ENCODE measurements around the gene PLEKHA7.
"Not testable (repeated sequence)": the region's sequence is repeated elsewhere in the genome, so short reads cannot be mapped to it uniquely, and the experiment has no call there.

The PLEKHA7 gene

DNA sequence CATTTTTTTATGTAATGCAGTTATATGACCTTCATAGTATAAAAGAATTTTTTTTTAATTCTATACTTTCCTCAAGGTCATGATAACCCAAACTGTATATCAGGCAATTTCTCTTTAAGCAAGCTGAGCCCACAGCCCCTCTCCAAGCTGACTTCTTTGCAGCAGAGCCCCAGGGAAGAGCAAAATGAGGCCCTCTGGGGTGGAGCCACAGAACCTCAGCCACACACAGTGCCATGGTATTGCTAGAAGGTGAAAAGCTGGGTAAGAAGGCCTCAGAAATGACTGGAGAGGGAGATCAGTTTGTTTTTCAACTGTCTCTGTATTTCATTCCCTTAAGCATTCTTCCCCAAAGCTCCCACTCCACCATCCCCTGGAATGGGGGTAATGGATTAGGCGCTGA, 108.8 kb downstream of the PLEKHA7 start:
- no peak for DNase-seq

DNA sequence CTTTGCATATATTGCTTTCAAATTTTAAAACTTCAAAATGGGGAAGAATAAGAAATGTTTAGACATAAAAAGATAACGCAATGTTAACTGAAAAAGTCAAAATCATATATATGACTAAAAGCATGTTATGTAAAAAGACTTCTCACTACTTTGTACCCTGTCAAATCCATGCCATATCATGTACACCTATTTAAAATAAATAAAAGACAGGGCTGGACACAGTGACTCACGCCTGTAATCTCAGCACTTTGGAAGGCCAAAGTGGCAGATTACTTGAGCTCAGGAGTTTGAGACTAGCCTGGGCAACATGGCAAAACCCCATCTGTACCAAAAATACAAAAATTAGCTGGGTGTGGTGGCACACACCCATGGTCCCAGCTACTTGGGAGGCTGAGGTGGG, 109.5 kb downstream of the PLEKHA7 start:
- DNase-seq, result not testable (repeated sequence)

- no peak for DNase-seq
These were observed 111.3 kb downstream of the PLEKHA7 start for GRCh38 chr11:16902781-16903378.

DNA sequence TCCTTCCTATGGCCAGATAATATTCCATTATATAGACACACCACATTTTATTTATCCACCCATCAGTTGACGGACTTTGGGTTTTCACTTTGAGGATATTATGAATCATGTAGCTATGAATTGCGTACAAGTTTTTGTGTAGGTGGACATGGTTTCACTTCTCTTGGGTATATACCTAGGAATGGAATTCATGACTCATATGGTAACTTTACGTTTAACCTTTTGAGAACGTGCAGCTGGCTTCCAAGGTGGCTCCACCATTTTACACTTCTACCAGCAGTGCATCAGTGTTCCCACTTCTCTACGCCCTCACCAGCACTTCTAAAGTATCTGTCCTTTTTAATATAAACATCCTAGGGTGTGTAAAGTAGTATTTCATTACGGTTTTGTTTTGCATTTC, 112.0 kb downstream of the PLEKHA7 start:
- no peak for DNase-seq

GRCh38 chr11:16900491-16900890, 113.7 kb downstream of the PLEKHA7 start:
- no peak for DNase-seq

DNA sequence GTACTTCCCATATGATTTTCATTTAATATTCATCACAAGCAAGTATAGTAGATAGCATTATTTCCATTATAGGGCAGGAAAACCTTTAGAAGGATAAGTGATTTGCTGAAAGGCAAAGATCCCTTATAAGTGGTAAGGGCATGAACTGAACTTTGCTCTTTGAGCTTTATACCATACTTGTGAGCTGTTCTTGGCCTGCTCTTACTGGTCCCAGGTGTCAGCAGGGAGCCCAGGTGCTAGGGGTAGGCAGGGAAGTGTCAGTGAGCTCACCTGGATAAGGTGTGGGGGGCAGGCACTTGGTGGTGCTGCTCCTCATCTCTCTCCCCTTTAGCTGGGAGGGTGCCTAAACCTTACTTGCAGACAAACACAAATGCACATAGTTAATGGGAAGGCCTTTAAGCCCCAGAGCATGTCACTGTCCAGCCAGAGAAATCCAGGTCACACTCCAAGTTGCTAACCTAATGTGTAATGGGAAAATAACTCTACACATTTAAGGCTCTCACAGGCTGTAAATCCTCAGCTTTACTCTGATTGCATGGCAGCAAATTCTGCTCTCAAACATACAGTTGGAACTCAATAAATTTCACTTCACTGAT, 114.4 kb downstream of the PLEKHA7 start:
- no peak for DNase-seq

DNA sequence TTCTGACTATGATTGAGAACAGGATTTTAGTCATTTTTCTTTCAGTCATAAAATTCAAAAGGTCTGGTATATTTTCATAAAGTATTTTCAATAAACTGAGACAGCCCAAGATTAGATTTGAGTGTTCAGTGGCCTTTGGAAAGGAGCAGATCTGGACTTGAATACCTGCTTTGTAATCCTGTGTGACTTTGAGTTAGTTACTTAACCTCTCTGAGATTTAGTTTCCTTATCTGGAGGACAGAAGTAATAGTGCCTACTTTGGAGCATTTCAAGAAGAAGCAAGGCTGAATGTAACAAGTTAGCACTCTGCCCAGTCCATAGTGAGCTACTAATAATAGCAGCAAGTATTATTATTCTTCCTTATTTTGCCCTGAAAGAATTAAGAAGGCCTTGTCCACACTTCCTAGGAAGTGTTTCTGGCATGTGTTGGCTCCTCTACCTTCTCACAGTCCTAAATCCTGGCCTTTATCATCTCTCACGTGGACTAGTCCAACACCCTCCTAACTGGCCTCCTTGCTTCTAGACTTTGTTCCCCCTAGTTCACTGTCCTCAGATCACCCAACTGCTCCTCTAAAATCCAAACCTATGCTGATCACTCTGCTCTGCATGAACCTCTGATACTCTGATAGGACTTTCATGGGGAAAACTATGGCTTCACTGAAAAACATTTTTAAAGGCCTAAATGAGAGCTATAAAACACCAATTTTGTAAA, 115.8 kb downstream of the PLEKHA7 start:
- no peak for DNase-seq

DNA sequence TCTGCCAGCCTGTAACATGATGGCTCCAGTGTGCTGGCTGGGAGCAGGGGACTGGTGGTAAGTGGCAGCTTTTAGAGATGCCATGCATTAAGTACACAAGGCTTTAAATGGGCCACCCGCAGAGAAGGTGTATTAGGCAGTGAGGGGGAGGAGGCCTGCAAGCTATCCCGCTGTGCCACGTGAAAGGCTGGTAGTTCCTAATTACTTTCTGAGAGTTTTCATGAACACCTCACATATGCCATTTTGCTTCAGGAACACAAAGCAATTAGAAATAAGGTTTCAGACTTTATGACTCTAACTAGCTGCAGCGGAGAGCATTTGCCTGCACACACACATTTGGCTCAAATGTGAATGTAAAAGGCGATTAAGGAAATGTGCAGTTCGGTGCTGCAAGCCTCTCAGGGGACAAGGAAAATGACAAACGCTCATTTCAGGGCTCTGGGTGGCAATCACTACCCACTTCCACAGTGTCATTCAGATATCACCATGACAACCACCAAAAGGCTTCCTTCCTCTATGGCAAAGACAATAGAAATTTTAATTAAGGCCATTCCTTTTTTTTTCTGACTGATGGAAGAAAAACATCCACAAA, 116.6 kb downstream of the PLEKHA7 start:
- no peak for DNase-seq

DNA sequence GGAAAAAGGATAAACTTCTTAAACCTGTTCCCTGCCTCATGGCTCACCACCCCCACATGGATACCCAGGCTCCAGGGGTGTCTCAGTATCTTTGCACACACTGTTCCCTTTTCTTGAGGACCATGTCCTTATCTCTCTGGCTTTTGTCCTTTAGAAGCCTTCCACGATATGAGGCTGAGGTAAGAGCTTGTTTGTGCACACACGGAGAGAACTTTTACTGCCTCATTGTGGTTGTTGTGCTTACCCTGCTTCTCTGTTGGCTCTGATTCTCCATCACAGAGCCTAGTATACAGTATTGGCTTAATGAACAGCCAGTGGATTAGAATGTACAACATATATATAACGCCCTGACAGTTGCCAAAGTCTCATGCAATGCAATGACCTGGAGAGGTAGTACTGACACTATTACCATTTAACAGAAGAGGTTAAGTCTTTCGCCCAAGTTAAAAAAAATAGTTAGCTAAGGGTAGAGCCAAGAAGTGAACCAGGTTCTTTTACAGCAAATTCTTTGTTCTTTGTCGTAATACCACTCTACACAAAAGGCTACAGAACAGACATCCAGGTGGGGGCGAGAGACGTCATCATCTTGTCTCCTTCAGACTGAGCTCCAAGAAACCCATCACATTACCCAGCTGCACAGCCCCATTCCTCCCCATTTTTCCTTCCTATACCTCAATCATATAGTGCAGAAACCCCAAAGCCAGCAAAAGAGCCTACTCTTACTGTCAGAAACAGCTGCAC, 117.3 kb downstream of the PLEKHA7 start:
- no peak for DNase-seq

DNA sequence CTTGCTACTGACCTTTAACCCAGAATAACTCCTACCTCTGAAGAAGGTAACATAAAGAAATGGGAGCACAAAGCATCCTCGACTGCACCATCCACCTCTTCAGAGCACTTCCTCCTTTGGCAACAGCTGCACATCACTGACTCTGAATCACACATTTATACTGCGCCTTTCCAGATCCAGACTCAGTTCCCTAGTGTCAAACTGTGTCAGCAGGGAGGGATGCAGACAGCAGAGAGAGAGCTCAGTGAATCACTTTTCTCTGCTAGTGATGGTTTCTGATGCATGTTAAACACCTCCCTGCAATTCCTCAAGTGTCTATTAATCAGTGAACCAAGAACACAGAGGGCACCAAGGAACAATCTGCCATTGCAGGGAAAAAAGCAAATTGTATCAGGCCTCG, 118.9 kb downstream of the PLEKHA7 start:
- DNase-seq, result peak; percentile 9

DNA sequence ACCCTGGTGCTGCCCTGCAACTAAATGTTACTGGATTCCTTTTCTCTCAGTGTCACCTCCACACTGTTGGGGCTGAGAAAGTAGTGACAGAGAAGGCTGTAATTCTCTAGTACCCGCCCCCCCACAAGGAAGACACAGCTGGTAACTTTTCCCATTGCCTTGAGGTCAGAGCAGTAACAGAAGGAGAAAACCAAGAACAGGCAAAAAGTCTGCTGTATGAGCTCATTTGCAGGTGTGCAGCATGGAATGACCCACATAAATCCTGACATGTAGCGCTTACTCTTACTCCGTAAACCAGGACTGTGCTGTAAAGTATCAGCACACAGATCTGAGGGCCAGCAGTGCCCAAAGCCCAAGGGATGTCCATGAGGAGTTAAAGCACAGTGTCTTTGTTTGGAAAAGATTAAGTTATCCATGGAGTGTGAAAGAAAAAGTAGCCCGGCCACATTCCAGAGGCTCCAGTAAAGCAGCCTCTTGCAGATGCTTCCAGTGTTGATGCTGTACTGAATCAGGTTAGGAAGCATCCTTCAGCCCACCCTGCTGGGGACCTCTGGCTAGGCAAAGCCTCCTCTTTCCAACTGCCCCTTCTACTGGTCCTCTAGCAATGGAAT, 120.7 kb downstream of the PLEKHA7 start:
- peak; percentile 15 for DNase-seq

DNA sequence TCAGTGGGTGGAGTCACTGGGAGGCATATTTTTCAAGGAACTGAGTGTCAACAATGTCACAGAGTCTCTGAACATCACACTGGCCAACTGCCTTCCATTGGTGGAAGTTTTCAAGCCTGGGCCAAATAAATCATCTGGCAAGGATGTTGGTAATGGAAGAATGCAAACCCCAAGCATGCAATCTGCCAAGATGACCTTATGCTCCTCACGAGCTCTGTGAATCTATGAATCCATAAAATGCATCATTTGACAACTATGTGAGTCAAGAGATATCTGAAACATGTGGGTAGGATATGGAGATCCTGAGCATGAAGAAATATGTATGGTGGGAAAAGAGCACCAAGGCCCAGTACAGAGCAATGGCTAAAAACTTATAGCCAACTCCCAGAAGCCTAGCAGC, 122.2 kb downstream of the PLEKHA7 start:
- DNase-seq, result peak; percentile 90

GRCh38 chr11:16891165-16891564, 123.0 kb downstream of the PLEKHA7 start:
- peak; percentile 72 for DNase-seq

DNA sequence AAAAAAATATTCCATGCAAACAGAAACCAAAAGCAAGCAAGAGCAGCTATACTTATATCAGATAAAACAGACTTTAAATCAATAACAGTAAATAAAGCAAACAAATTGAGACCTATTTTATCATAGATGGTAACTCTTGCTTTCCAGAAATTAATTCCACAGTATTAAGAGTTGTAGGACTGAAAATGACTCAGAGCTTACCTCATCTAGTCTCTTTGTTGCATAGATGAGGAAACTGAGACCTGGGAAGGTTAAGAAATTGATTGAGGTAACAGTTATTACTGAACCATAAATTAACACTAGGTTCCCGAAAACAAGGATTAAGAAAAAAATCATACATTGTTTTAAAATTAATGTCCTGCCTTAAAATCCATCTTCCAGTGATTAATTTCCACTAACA, 123.8 kb downstream of the PLEKHA7 start:
- no peak for DNase-seq

GRCh38 chr11:16889905-16890304, 124.3 kb downstream of the PLEKHA7 start:
- no peak for DNase-seq

- DNase-seq, result not testable (repeated sequence)
These were observed 125.2 kb downstream of the PLEKHA7 start for GRCh38 chr11:16889010-16889409.

DNA sequence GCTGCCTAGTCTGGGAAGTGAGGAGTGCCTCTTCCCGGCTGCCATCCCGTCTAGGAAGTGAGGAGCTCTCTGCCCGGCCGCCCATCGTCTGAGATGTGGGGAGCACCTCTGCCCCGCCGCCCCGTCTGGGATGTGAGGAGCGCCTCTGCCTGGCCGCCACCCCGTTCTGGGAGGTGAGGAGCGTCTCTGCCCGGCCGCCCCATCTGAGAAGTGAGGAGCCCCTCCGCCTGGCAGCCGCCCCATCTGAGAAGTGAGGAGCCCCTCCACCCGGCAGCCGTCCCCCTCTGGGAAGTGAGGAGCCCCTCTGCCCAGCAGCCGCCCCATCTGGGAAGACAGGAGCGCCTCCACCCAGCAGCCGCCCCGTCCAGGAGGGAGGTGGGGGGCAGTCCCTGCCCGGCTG, 126.3 kb downstream of the PLEKHA7 start:
- DNase-seq, result not testable (repeated sequence)

DNA sequence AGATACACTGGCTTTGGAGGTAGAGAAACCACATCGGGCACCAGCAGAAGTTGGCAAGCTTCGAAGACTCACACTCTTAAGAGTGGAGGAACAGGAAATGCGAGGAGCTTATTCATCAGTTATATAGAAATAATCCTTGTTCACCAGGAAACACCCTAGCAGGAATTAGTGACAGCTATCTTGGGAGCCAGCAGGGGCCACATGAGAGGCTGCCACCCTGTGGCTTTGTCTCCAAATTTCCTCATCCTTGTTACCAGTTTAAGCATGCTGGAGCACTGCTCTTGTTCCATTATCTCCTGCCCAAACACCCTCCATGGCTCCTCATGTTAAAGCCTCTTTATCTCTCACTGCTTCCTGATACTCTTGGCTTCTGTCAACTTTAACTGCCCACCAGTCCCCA, 131.0 kb downstream of the PLEKHA7 start:
- DNase-seq, result no peak

DNA sequence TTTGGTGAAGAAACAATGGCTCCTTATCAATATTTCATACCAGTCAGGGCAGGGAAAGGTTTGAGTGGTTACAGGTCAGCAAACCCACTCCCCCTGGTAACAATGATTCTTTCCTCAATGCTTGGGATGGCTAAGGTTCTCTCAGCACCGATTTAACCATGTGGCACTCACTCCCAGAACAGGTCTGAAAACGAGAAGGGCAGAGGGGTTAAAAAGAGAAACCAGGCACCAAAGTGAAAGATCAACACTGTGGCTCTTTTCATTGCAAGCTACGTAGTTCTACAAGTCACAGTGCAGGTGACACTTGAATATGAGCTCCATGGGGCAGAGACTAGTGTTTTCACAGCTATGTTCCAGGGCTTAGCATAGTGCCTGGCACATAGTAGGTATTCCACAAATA, 132.4 kb downstream of the PLEKHA7 start:
- no peak for DNase-seq

DNA sequence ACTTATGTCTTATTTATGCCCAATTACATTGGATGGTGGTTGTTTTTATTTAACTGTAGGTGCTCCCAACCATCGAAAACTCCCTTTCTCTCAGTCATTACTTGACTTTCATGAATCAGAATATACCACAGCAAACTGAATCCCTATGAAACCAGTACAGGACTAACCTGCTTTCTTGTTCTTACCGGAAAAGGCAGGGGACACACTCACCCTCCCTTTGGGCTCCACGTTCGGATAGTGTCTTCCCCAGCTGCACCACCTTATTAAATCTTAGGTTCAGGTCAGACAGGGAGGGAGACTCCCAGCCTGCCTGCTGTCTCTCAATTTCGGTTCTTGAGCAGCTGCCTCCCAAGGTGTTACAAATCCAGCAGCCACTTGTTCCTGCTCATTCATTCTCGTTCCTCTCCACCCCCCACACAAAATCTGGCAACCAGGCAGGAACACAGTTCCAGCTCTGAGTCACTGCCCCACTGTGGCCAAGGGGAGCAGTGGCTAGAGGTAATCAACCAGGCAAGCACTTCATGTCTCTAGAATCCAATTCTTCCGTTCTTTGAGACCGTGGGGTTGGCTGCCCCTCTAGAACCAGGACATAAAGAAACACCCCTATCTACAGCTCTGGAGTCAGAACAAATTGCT, 133.0 kb downstream of the PLEKHA7 start:
- peak; percentile 21 for DNase-seq

- no peak for DNase-seq
These were observed 133.9 kb downstream of the PLEKHA7 start for GRCh38 chr11:16880184-16880801.

- no peak for DNase-seq
These were observed 134.5 kb downstream of the PLEKHA7 start for GRCh38 chr11:16879690-16880089.
